HEK293 (cell line): ENCODE measurements around the gene CNTNAP4.

Source experiments
- CTCF ChIA-PET: fragments of 350-600 bp; formaldehyde crosslinking; extraction: SDS; loops from one replicate; lab custom pipeline; 2021; ENCODE audit warnings: antibody characterized with exemption; lab: Yijun Ruan, JAX
- POLR2A ChIA-PET: fragments of 300-600 bp; formaldehyde crosslinking; extraction: SDS; loops from one replicate; lab custom pipeline; 2020; ENCODE audit warnings: antibody characterized with exemption, inconsistent platforms; lab: Yijun Ruan, JAX
- H3K27ac ChIP-seq: fragments of 200-500 bp; sonication (Bioruptor generic); 2 replicates; pipeline ENCODE4 v1.5.1; 2014; ENCODE audit warnings: low read depth, low read length, control low read depth, inconsistent platforms; ENCODE audit errors: extremely low read depth
- H3K36me3 ChIP-seq, 2 experiments: fragments of 200-500 bp in 1 of 2; sonication (Bioruptor generic) in 1 of 2; 1 replicate in 1 of 2; 2 replicates in 1 of 2; pipeline ENCODE4 v1.5.1; 2014 to 2017; ENCODE audit warnings: inconsistent platforms in 2 of 2, low read length in 2 of 2; ENCODE audit not compliant: control insufficient read depth in 2 of 2, insufficient read depth in 1 of 2
- H3K4me1 ChIP-seq: fragments of 200-500 bp; sonication (Bioruptor generic); 2 replicates; pipeline ENCODE4 v1.5.1; 2014; ENCODE audit warnings: mild to moderate bottlenecking, low read length, inconsistent platforms; ENCODE audit not compliant: control insufficient read depth, insufficient read depth
- H3K4me3 ChIP-seq: 2 replicates; pipeline ENCODE4 v1.5.1; 2011; ENCODE audit warnings: low read depth, mild to moderate bottlenecking, control low read depth, low read length, moderate library complexity
- H3K9me3 ChIP-seq: fragments of 200-500 bp; sonication (Bioruptor generic); 2 replicates; pipeline ENCODE4 v1.5.1; 2014; ENCODE audit warnings: low read depth, low read length, inconsistent platforms; ENCODE audit not compliant: control insufficient read depth, insufficient read depth
- ATF2 ChIP-seq: fragments of 450-650 bp; formaldehyde crosslinking; IDR thresholded peaks from 2 replicates; pipeline ENCODE4 v1.5.1; 2016; ENCODE audit warnings: missing biosample characterization, missing genetic modification characterization, low read depth
- GFI1B ChIP-seq: fragments of 450-650 bp; formaldehyde crosslinking; IDR thresholded peaks from 2 replicates; pipeline ENCODE4 v1.5.1; 2016; ENCODE audit warnings: missing biosample characterization, missing genetic modification characterization
- KLF7 ChIP-seq: fragments of 450-650 bp; formaldehyde crosslinking; IDR thresholded peaks from 2 replicates; pipeline ENCODE4 v1.5.1; 2016; ENCODE audit warnings: missing biosample characterization, missing genetic modification characterization, borderline replicate concordance
- KLF8 ChIP-seq: fragments of 450-650 bp; formaldehyde crosslinking; IDR thresholded peaks from 2 replicates; pipeline ENCODE4 v1.5.1; 2016; ENCODE audit warnings: missing biosample characterization, missing genetic modification characterization
- KLF9 ChIP-seq: fragments of 450-650 bp; formaldehyde crosslinking; IDR thresholded peaks from 2 replicates; pipeline ENCODE4 v1.5.1; 2016; ENCODE audit warnings: missing biosample characterization, missing genetic modification characterization, low read depth
- MYNN ChIP-seq: fragments of 450-650 bp; formaldehyde crosslinking; IDR thresholded peaks from 2 replicates; pipeline ENCODE4 v1.5.1; 2016; ENCODE audit warnings: missing biosample characterization, missing genetic modification characterization, borderline replicate concordance
- OSR2 ChIP-seq: fragments of 450-650 bp; formaldehyde crosslinking; IDR thresholded peaks from 2 replicates; pipeline ENCODE4 v1.5.1; 2016; ENCODE audit warnings: missing biosample characterization, missing genetic modification characterization
- PRDM10 ChIP-seq: fragments of 450-650 bp; formaldehyde crosslinking; IDR thresholded peaks from 2 replicates; pipeline ENCODE4 v1.5.1; 2016; ENCODE audit warnings: missing biosample characterization, missing genetic modification characterization
- ZBTB17 ChIP-seq: fragments of 450-650 bp; formaldehyde crosslinking; IDR thresholded peaks from 2 replicates; pipeline ENCODE4 v1.5.1; 2016; ENCODE audit warnings: missing biosample characterization, missing genetic modification characterization
- ZBTB44 ChIP-seq: fragments of 450-650 bp; IDR thresholded peaks from 2 replicates; pipeline ENCODE4 v1.5.1; 2018; ENCODE audit warnings: missing biosample characterization, mild to moderate bottlenecking, missing genetic modification characterization
- ZNF132 ChIP-seq: fragments of 450-650 bp; formaldehyde crosslinking; IDR thresholded peaks from 2 replicates; pipeline ENCODE4 v1.5.1; 2017; ENCODE audit warnings: missing biosample characterization, missing genetic modification characterization, borderline replicate concordance
- ZNF16 ChIP-seq: fragments of 450-650 bp; formaldehyde crosslinking; IDR thresholded peaks from 2 replicates; pipeline ENCODE4 v1.5.1; 2016; ENCODE audit warnings: low read depth, missing biosample characterization, missing genetic modification characterization
- ZNF175 ChIP-seq: fragments of 450-650 bp; formaldehyde crosslinking; IDR thresholded peaks from 2 replicates; pipeline ENCODE4 v1.5.1; 2016; ENCODE audit warnings: missing biosample characterization, missing genetic modification characterization
- ZNF341 ChIP-seq: fragments of 450-650 bp; formaldehyde crosslinking; IDR thresholded peaks from 2 replicates; pipeline ENCODE4; 2016; ENCODE audit warnings: low read depth, missing biosample characterization, missing genetic modification characterization
- ZNF350 ChIP-seq: fragments of 450-650 bp; formaldehyde crosslinking; IDR thresholded peaks from 2 replicates; pipeline ENCODE4 v1.5.0; 2017; ENCODE audit warnings: missing biosample characterization, mild to moderate bottlenecking, missing genetic modification characterization
- ZNF37A ChIP-seq: fragments of 450-650 bp; IDR thresholded peaks from 2 replicates; pipeline ENCODE4 v1.5.1; 2018; ENCODE audit warnings: missing biosample characterization, missing genetic modification characterization
- ZNF423 ChIP-seq: fragments of 450-650 bp; formaldehyde crosslinking; IDR thresholded peaks from 2 replicates; pipeline ENCODE4 v1.5.1; 2016; ENCODE audit warnings: missing biosample characterization, missing genetic modification characterization
- ZNF600 ChIP-seq: fragments of 450-650 bp; formaldehyde crosslinking; IDR thresholded peaks from 2 replicates; pipeline ENCODE4 v1.5.1; 2016; ENCODE audit warnings: missing biosample characterization, missing genetic modification characterization
- ZNF623 ChIP-seq: fragments of 450-650 bp; formaldehyde crosslinking; IDR thresholded peaks from 2 replicates; pipeline ENCODE4 v1.5.1; 2016; ENCODE audit warnings: missing biosample characterization, missing genetic modification characterization
- ZNF660 ChIP-seq: fragments of 450-650 bp; IDR thresholded peaks from 2 replicates; pipeline ENCODE4 v1.5.1; 2018; ENCODE audit warnings: missing biosample characterization, mild to moderate bottlenecking, missing genetic modification characterization
- ZSCAN16 ChIP-seq: fragments of 450-650 bp; formaldehyde crosslinking; IDR thresholded peaks from 2 replicates; pipeline ENCODE4 v1.5.1; 2016; ENCODE audit warnings: missing biosample characterization, missing genetic modification characterization
- ZSCAN18 ChIP-seq: fragments of 450-650 bp; formaldehyde crosslinking; IDR thresholded peaks from 2 replicates; pipeline ENCODE4 v1.5.1; 2016; ENCODE audit warnings: missing biosample characterization, missing genetic modification characterization

CNTNAP4 gene

GRCh38 chr16:76387994-76388393 is 110.8 kb downstream of the CNTNAP4 start:
- TF ChIP-seq ZNF132 = no peak
- no peak for TF ChIP-seq GFI1B (tag by site-specific recombination)
- TF ChIP-seq ZNF37A (tag by site-specific recombination) = no peak
- no peak for TF ChIP-seq ATF2 (tag by site-specific recombination)
- no peak for TF ChIP-seq ZNF350
- no peak for TF ChIP-seq PRDM10 (tag by site-specific recombination)
- TF ChIP-seq ZNF175 (tag by site-specific recombination) = no peak
- Histone ChIP-seq H3K27ac (no peak overlapping the region), H3K4me1 (no peaks in the 10 kb centered on the region), H3K36me3 (no peaks in the 10 kb centered on the region), H3K4me3 (no peak overlapping the region), H3K9me3 (no peaks in the 10 kb centered on the region)
- ChIA-PET POLR2A (no interaction called here), CTCF (no interaction called here)

GRCh38 chr16:76389126-76389525 is 111.9 kb downstream of the CNTNAP4 start:
- Histone ChIP-seq H3K4me1 (no peaks in the 10 kb centered on the region), H3K4me3 (no peak overlapping the region), H3K27ac (no peak overlapping the region), H3K9me3 (no peaks in the 10 kb centered on the region), H3K36me3 (no peaks in the 10 kb centered on the region)
- ChIA-PET CTCF (no interaction called here), POLR2A (no interaction called here)
- TF ChIP-seq ZSCAN18 (tag by site-specific recombination) = no peak
- TF ChIP-seq ZNF341 (tag by site-specific recombination) = no peak
- TF ChIP-seq ZNF600 (tag by site-specific recombination) = no peak
- no peak for TF ChIP-seq ZSCAN16
- no peak for TF ChIP-seq KLF7
- no peak for TF ChIP-seq MYNN (tag by site-specific recombination)
- TF ChIP-seq ZNF16 (tag by site-specific recombination) = no peak
- TF ChIP-seq ZNF660 (tag by site-specific recombination) = no peak
- no peak for TF ChIP-seq ZNF623
- TF ChIP-seq OSR2 (tag by site-specific recombination) = no peak
- no peak for TF ChIP-seq KLF8 (tag by site-specific recombination)
- TF ChIP-seq ZBTB44 (tag by site-specific recombination) = no peak
- no peak for TF ChIP-seq ZNF423 (tag by site-specific recombination)
- no peak for TF ChIP-seq KLF9 (tag by site-specific recombination)
- no peak for TF ChIP-seq ZBTB17
